D341Med (cell line): ENCODE results near the gene TIGD6.

ENCODE experiments used
- DNase-seq: peaks from one replicate; pipeline ENCODE4 v3.0.0; 2012; ENCODE audit warnings: low spot score

Gene TIGD6

GRCh38 chr5:150016537-150016936 lies 16.1 kb upstream of the TIGD6 start:
- DNase-seq = no peak

DNA sequence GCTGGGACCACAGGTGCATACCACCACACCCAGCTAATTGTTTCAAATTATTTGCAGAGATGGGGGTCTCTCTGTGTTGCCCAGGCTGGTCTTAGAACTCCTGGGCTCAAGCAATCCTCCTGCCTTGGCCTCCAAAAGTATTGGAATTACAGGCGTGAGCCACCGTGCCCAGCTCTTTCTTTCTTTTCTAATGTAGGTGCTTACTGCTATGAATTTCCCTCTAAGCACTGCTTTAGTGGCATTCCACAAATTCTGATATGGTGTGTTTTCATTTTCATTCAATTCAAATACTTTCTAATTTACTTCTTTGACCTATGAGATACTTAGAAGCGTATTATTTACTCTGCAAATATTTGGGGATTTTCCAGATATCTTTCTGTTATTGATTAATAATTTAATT lies 15.0 kb upstream of the TIGD6 start:
- no peak for DNase-seq

DNA sequence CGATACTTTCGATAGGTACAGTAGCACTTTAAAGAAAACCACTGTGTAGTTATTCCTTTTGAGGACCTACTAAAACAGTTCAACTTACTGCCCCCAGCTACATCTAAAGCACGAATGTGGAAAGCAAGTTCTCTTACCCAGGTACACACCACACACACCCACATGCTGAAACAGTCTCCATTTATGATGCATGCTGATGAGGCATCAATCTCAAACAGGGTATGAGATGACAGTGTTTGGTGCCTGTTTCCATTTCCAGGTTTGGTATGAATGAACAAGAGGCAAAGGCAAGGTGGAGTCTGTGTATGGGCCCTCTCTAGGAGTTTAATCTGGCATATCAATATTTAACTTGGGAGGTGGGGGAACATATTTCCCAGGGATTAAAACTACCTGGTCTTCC lies 14.0 kb upstream of the TIGD6 start:
- DNase-seq = no peak

- no peak for DNase-seq
These were observed 13.5 kb upstream of the TIGD6 start for GRCh38 chr5:150013931-150014330.

DNA sequence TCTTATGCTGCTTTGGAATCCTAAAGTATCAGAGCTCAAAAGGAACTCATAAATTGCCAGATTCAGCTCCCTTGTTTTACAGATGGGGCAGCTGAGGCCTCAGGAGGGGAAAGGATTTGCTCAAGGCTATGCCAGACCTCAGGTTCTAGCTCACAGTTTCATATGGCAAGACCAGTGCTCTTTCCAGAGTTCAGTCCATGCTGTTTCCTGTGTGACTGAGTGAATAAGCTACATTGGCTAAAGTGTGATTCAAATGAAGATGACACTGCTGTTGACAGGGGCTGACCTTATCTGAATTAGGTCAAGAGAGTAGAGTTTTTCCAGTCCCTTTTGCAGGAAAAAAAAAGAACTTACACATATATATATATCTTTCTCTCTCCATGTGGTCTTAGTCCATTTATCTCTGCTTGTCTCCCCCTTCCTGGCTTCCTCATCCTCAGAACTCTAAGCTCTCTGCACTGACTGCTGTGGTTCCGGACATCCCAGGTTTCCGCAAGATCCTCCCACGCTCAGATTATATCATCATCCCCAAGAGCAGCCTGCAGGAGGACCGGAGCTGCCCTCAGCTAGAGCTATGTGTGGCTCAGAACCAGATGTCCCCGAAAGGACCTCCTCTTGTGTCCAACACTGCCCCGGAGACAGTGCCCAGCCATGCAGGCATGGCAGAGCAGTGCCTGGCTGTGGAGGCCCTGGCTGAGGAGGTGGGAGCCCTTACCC lies 9.4 kb upstream of the TIGD6 start:
- no peak for DNase-seq

DNA sequence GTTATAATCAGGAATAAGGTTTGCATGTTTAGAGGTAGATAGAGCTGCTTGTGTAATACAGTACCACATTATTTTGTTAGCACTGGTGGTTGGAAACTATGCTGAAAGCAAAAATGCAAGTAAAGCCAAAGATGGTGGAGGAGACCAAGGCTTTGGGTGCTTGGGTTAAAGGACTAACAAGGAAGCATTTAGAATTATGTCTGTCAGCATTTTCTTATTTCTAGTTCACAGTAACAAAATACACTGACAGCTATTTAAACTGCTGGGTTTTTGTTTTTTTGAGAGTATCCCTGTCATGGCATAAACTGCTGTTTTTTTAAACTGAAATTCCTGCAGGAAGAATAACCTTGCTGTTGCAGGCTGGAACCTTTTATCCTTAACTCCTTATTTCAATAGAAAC lies 6.6 kb upstream of the TIGD6 start:
- DNase-seq = no peak

- DNase-seq = no peak
These were observed 5.9 kb upstream of the TIGD6 start for GRCh38 chr5:150006318-150006717.

DNA sequence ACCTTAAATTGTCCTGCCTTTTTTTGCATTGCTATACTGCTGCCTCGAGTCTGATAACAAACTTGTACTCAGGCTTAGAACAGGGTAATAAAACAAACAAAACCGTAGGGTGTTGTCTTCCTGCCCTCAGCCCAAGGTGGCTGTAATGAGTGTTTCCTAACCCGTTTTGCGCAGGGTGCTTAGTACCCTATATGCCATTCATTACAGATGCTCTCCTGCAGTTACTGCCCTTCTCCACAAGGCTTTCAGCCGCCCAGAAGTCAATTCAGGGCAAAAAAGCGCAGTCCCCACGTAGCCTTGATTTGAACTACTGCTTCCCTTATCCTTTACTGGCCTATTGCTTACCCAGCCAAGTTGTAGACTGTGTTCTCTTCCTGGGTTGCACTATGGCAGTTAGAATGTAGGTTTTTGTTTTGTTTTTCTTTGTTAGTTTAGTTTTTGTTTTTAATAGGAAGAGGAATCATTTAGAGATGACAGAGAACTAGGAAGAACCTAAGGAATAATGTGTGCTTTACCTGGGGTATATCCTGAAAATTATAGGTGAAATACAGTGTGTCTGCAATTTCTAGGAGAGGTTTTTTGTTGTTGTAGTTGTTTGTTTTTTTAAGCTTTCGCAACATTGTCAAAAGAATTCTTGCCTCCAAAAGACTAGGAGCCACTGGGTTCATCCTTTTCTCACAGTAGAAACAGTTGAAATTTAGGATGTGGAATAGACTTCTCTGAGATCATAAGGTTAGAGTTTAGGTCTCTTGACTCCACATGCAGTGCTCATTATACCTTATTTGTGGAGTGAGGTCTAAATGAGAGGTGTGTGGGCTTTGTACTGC lies 1.4 kb upstream of the TIGD6 start:
- DNase-seq = peak; percentile 72

GRCh38 chr5:150000990-150001659 lies 671 bp upstream of the TIGD6 start:
- DNase-seq = peak; percentile 54

GRCh38 chr5:149999866-150000255 lies 593 bp downstream of the TIGD6 start:
- no peak for DNase-seq

- no peak for DNase-seq
These were observed 1.1 kb downstream of the TIGD6 start for GRCh38 chr5:149999359-149999758.

GRCh38 chr5:149998281-149998680 lies 2.2 kb downstream of the TIGD6 start:
- DNase-seq = no peak

GRCh38 chr5:149996205-149996890 lies 4.1 kb downstream of the TIGD6 start:
- DNase-seq = no peak

GRCh38 chr5:149995385-149996204 lies 4.9 kb downstream of the TIGD6 start:
- DNase-seq = no peak

GRCh38 chr5:149993471-149993870 lies 7.0 kb downstream of the TIGD6 start:
- no peak for DNase-seq

DNA sequence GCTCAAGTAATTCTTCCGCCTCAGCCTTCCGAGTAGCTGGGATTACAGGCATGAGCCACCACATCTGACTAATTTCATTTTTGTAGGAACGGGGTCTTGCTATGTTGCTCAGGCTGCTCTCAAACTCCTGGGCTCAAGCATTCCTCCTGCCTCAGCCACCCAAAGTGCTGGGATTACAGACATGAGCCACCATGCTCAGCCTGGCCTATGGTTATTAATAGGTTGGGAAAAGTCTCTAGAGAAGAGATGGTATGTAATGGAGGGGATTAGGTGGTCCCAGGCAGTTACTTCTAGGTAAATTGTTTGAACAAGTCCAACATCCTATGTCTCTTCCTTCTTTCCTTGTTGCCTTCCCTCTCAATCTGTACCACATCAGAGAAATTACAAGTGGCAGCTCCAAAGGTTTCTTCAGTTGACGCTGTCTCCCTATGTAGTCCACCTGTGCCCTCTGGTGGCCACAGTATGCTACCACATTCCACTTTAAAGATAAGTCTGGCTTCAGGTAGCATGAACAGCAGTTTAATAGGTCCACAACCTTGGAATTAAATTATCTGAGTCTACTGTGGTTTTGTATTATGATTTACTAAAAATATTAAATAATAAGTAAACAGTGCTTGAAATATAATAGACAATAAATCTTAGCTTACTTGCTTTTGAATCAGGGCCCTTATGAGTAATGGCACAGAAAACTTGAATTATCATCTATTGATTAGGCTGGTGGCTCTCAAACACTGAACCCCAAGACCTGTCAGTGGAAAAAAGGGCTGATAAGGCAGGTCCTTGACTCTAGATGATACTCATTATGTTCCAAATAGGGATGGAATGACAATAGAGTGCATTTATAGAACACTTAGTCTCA lies 9.7 kb downstream of the TIGD6 start:
- peak; percentile 69 for DNase-seq

DNA sequence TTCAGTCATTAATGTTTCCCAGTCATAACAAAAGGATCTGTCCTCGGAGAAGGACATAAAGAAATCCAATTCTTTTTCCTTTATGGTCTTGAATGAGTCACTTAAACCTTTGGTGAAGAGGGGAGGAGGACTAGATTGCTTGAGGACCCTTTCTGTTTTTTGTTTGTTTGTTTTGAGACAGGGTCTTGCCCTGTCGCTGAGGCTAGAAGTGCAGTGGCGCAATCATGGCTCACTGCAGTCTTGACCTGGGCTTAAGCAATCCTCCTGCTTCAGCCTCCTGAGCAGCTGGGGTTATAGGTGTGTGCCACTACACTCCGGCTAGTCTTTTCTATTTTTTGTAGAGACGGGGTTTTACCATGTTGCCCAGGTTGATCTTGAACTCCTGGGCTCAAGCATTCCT lies 12.3 kb downstream of the TIGD6 start:
- DNase-seq = no peak

DNA sequence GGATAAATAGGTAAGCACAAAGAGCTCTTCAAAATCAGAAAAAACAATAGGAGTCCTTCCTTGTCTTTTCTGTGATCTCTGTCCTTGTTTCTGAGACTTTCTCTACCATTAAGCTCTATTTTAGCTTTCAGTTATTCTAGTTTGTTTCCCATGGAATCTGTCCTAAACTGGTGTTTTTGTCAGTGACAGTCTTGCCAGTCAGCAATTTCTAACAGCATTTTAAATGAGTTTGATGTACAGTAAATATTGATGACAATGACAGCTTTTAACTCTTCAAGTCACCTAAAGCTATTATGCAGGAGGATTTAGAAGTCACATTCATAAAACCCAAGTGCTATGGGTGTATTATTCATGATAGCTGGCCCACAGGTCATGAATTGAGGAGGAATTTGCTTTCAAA lies 17.9 kb downstream of the TIGD6 start:
- no peak for DNase-seq

DNA sequence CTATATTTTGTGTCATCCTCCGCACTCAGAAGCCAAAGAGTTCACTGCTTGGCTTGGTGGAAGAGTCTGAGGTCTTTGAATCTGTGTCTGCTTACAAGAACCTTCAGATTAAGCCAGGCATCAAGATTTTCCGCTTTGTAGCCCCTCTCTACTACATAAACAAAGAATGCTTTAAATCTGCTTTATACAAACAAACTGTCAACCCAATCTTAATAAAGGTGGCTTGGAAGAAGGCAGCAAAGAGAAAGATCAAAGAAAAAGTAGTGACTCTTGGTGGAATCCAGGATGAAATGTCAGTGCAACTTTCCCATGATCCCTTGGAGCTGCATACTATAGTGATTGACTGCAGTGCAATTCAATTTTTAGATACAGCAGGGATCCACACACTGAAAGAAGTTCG lies 19.2 kb downstream of the TIGD6 start:
- DNase-seq = no peak

GRCh38 chr5:149979896-149980295 lies 20.6 kb downstream of the TIGD6 start:
- no peak for DNase-seq

- DNase-seq = no peak
These were observed 25.0 kb downstream of the TIGD6 start for GRCh38 chr5:149975409-149975808.
